HG03378 (cell line): ENCODE results near the gene EVA1A.
"Not testable (repeated sequence)": the region's sequence is repeated elsewhere in the genome, so short reads cannot be mapped to it uniquely, and the experiment has no call there.

Experiments
- ATAC-seq: cut with Tn5 transposase; IDR thresholded peaks from one replicate; pipeline ENCODE4 v1.9.1; 2021; ENCODE audit warnings: mild to moderate bottlenecking, moderate library complexity; ENCODE audit not compliant: unreplicated experiment

EVA1A gene

DNA sequence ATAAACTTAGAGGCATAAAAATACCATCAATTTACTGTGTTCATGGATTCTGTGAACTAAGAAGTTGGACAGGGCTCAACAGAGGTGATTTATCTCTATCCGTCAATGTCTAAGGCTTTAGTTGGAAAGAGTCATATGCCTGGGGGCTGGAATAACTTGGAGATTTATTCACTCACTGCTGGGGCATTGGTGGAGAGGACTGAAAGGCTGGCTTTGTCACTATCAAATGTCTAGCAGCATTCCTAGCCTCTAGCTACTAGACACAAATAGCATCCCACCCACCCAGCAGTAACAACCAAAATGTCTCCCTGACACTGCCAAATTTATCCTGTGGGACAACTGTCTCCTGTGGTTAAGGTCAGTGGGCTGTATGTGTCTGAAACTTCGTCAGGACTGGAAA lies 71.0 kb downstream of the EVA1A start:
- ATAC-seq: no peak

GRCh38 chr2:75488157-75488556 lies 72.6 kb downstream of the EVA1A start:
- ATAC-seq: no peak

DNA sequence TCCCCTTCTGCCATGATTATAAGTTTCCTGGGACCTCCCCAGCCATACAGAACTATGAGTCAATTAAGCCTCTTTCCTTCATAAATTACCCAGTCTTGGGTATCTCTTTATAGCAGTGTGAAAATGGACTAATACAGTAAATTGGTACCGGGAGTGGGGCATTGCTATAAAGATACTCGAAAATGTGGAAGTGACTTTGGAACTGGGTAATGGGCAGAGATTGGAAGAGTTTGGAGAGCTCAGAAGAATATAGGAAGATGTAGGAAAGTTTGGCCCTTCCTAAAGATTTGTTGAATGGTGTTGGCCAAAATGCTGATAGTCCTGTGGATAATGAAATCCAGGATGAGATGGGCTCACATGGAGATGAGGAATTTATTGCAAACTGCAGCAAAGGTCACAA lies 74.0 kb downstream of the EVA1A start:
- not testable (repeated sequence) for ATAC-seq

DNA sequence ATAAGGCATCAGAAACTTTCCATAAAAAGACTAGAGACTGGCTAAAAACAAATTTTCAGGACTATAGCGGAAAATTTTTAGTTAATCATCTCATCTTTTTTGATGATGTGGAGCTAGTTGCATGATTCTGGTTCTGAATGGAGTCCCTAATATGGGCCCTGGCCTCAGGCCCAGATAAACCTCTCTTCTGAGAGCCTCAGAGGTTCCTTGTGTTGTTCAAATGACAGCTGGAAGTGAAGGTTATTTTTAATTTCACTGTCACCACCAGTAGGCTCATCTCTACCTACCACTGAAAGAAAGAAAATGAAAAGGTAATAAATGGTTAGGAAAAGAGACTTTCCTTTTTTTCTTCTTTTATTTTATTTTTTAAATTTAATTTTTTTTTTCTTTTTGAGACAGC lies 75.9 kb downstream of the EVA1A start:
- no peak for ATAC-seq

GRCh38 chr2:75483878-75484277 lies 76.9 kb downstream of the EVA1A start:
- ATAC-seq: no peak

- ATAC-seq: no peak
These were observed 78.3 kb downstream of the EVA1A start for GRCh38 chr2:75482398-75482797.

DNA sequence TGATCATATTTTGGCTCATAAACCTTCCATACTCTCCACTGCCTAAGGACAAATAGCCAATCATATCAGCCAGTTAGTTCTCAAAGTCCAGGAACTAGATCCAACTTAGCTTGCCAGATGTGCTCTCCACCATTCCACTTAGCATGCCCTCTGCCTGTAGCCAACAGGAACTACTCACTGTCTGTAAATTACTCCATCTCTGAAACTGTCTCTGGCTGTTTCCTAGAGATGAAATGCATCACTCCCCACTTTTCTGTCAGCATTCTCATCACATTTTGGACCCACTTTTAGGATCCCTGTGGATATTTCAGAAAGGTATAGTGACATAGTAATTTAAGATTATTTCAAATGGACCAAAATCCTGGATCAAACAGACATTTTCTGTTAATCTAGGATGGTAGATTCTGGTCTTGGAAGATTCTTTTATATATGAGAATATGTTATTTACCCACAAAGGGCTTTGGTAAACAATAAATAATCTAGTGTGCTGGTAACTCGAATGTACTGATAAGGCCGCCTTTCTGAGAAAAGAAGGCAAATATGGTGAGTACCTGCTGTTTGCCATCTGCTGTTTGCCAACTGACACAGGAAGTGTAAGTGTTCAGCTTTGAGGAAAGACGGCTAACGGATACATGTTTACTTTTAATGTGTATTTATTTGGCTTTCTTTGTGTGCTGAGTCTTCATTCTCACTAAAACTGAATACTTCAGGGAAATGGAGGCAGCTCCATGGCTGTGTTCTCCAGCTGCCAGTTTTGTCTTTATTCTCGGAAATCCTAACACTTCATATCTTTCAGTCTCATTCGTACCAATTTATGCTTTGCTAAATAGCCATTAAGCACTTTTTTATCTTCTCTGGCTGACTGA lies 79.5 kb downstream of the EVA1A start:
- ATAC-seq: no peak

DNA sequence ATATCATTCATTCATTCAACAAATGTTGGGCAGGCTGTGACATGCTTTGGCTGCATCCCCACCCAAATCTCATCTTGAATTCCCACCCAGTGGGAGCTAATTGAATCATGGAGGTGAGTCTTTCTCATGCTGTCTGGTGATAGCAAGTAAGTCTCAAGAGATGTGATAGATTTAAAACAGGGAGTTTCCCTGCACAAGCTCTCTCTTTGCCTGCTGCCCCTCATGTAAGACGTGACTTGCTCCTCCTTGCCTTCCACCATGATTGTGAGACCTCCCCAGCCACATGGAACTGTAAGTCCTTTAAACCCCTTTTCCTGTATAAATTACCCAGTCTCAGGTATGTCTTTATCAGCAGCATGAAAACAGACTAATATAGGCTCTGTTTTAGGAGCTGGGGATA lies 83.0 kb downstream of the EVA1A start:
- not testable (repeated sequence) for ATAC-seq

DNA sequence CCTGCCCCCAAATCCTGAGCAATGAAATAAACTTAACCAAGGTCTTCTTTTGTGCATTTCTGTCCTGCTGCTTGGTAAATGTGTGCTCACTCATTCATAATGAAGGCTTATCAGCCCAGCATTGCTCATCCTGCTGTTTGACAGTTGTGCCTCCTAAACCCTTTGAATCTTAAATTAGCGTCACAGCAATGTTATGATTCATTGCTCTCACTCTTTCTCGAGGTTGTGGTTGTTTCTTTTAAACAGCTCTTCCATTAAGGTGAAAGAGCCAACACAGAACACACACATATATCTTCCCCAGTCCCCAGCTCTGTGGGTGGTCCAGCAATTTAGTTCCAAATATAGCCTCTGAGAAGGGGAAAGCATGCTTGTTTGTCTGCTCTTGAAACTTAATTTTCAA lies 84.0 kb downstream of the EVA1A start:
- ATAC-seq: no peak

- ATAC-seq: no peak
These were observed 84.8 kb downstream of the EVA1A start for GRCh38 chr2:75475976-75476375.

GRCh38 chr2:75475049-75475448 lies 85.7 kb downstream of the EVA1A start:
- ATAC-seq: no peak

- ATAC-seq: no peak
These were observed 86.6 kb downstream of the EVA1A start for GRCh38 chr2:75474115-75474514.

DNA sequence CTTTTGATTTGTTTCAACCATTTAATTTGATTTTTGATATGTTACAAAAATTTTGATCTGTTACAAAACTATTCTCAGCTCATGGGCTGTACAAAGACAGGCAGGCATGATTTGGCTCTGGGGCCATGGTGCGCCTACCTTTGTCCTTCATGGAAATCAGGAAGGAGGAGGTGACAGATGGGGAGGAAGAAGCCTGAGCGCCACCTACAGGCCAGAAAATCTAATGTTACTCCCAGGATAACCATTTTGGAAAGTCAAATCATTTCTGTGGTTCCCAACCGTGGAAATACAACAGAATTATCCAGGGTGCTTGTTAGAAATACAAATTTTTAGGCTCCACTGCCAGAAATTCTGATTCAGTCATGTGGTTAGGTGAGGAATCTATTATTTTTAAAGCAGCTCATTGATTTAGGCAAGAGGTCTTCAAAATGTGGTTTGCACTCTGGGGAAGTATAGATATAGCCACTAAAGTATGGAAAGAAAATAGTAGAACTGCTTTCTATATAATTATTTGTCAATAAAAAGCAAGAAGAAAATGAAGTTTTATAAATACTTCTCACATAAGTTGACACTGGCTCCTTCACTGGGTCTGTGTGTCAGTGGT lies 93.9 kb downstream of the EVA1A start:
- no peak for ATAC-seq

DNA sequence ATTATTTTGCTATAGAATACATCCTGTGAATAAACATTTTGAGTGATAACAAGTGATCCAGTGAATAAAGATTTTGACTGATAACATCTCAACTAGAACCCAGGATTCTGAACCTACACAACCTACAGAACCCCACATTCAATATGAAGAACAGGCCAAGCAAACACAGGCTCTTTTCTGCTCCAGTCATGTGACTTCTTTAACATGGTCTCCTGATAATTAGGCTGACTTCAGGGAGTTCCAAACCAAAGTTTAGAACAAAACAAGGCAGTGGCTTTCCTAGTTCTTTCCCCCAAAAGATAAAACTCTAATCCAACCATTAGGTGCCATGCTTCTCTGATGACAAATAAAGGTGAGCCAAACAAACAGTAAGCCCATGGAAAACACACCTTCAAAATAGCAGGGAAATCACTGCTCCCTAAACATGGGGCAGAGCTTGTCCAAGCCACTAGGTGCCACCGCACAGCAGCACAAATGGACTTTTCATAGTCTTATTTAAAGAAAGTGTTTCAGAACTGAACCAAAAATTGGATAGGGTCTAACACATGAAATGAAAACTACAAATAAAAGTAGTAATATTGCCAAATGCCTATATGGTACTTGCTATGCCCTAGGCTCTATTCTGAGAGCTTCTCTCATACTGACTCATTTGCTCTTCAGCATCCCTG lies 95.3 kb downstream of the EVA1A start:
- no peak for ATAC-seq

- ATAC-seq: peak; percentile 56
These were observed 96.3 kb downstream of the EVA1A start for GRCh38 chr2:75464348-75464946.

- ATAC-seq: no peak
These were observed 98.0 kb downstream of the EVA1A start for GRCh38 chr2:75462721-75463120.

DNA sequence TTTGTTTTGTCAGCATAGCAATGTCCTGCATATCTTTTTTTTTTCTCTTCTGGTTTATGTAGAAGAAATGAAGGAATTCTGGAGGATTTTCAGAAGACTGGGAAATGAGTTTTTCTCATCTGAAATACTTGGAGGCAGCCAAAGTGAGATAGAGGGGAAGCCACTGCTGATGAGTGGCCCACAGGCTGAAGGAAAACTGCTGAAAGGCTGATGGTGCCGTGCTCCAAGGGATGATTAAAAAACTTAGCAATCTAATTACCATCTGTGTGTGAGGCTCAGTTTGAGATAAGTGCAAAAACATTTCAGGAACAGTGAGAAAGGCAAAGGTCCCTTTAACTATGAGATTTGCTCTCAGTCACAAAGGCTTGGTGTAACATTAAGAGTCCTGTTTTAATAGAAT lies 98.5 kb downstream of the EVA1A start:
- ATAC-seq: no peak

DNA sequence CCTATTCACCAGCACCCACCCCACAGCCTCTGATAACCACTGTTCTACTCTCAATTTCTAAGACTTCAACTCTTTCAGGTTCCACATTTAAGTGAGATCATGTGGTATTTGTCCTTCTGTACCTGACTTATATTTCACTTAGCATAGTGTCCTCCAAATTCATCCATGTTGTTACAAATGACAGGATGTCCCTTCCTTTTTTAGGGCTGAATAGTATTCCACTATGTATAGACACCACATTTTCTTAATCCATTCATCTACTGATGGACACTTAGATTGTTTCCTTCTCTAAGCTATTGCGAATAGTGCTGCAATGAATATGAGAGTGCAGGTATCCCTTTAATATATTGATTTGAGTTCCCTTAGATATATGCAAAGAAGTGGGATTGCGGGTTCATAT lies 100.1 kb downstream of the EVA1A start:
- no peak for ATAC-seq

- ATAC-seq: no peak
These were observed 101.0 kb downstream of the EVA1A start for GRCh38 chr2:75459565-75460310.

DNA sequence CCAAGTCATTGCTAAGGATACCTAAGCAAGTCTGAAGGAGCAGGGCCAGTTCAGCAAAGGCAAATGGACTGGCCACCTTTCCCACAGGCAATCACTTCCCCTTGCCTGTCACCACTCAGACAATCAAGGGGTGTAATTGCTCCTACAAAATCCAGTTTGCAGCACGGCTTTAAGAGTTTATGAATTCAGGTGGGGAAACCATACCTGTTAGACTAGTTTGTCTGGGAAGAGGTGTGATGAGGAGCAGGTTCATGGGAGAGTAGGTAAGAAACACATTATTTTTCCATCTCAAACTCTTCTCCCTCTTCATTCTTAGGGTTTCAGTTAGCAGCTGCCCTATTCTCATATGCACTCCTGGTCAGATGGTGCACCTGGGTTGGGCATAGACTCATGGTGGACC lies 102.5 kb downstream of the EVA1A start:
- ATAC-seq: no peak

GRCh38 chr2:75456825-75457224 lies 103.9 kb downstream of the EVA1A start:
- ATAC-seq: no peak
